ENCODE results near the gene GIT1. TPM values are rescaled to one million over a fixed set of nuclear protein-coding genes. Genes with fewer than 3 reads are reported as not detected.

Gene GIT1
- total RNA-seq, 3 donors from 2014 or later = 28.6 to 41.0 (median 37.2) TPM

DNA sequence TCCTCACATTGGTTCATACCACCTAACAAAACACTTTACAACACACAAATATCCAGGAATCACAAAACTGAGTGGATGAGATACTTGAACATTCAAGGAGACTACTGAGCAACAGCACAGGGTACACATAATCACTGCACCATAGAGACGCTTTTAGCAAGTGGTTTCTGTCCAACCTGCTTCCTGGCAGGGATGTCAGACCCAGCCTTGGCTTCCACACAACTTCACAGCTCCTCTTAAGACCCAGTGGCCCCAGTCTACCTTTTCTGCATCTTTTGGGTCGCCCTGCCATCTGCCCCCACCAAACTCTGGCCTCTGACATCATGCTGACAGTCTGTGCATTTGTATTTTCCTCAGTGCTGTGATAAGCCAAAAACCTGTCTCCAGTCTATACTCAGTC lies 39.2 kb upstream of the GIT1 start:
- no peak overlapping the region for H3K4me3 ChIP-seq
- H3K4me1 ChIP-seq (ENCODE audit: low read depth) = no peaks in the 10 kb centered on the region
- no peak for ATAC-seq
- H3K36me3 ChIP-seq (ENCODE audit: low read depth) = peaks cover 4% of the 10 kb centered on the region
- intact Hi-C loops (cut with DNase I, micrococcal nuclease) = no loop called here
- no peaks in the 10 kb centered on the region for H3K9me3 ChIP-seq
- TF ChIP-seq, protein P1, sequence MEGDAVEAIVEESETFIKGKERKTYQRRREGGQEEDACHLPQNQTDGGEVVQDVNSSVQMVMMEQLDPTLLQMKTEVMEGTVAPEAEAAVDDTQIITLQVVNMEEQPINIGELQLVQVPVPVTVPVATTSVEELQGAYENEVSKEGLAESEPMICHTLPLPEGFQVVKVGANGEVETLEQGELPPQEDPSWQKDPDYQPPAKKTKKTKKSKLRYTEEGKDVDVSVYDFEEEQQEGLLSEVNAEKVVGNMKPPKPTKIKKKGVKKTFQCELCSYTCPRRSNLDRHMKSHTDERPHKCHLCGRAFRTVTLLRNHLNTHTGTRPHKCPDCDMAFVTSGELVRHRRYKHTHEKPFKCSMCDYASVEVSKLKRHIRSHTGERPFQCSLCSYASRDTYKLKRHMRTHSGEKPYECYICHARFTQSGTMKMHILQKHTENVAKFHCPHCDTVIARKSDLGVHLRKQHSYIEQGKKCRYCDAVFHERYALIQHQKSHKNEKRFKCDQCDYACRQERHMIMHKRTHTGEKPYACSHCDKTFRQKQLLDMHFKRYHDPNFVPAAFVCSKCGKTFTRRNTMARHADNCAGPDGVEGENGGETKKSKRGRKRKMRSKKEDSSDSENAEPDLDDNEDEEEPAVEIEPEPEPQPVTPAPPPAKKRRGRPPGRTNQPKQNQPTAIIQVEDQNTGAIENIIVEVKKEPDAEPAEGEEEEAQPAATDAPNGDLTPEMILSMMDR (IDR thresholded peaks at IDR 0.05) = no peak
- DNase-seq = no peak

DNA sequence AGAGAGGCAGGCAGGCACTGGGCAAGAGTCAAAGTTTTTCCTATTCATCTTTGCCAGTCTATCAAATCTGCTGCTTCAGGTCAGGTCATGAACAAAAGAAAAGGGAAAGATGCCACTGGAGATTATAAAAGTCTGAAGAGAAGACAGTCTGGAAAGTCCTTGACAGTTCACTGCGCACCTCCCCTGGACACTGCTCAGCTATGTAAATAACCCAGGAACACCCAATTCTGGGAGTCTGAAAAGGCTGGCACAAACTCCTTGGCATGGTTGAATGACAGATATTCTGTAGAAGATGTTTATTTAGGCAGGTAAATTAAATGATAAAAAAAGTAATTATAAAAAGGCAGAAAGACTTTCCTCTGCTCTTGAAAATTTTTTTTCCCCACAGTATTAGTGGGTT lies 38.5 kb upstream of the GIT1 start:
- no peak for ATAC-seq
- no peak for DNase-seq
- Histone ChIP-seq H3K36me3 (ENCODE audit: low read depth) (peaks cover 4% of the 10 kb centered on the region), H3K9me3 (no peaks in the 10 kb centered on the region), H3K4me1 (ENCODE audit: low read depth) (peaks cover 2% of the 10 kb centered on the region), H3K4me3 (no peak overlapping the region)
- intact Hi-C loops (cut with DNase I, micrococcal nuclease) = no loop called here
- TF ChIP-seq, protein P1 (IDR thresholded peaks at IDR 0.05) = no peak

DNA sequence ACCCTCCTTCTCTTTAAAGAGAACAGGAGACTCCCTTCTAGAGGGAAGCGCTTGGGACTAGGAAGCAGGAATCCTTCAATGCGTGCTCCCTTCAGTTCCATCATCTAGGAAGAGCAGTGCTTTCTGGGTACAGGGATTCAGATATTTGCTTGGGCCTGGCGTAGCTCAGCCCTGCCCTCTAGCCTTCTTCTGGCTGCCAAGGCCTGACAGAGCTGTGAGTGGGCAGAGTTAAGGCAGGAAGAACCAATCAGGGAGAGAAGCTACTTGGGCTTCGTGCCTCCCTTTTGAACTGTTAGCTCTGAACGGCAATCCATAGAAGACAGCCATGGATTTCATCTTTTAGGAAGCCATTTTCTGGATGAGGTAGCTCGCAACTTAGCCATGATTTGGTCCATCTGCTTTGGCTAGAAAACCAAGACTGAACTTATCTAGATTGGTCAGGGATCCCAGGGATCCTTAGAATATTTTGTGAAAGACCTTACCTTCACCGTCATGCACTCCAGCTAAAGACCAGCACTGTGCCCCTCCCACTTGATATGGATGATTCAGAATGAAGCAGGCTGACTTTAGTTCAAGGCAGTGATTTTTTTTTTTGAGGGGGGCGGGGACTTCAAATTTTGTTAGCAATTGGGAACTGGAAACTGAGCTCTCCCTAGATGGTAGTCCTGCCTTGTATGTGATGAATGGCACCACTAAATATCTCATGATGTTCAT lies 35.7 kb upstream of the GIT1 start:
- Histone ChIP-seq H3K36me3 (ENCODE audit: low read depth) (no peaks in the 10 kb centered on the region), H3K9me3 (no peaks in the 10 kb centered on the region), H3K4me1 (ENCODE audit: low read depth) (peaks cover 8% of the 10 kb centered on the region), H3K4me3 (no peak overlapping the region)
- TF ChIP-seq, protein P1 (IDR thresholded peaks at IDR 0.05) = no peak
- no peak for DNase-seq
- peak; percentile 11 for ATAC-seq
- intact Hi-C loops (cut with DNase I, micrococcal nuclease) = no loop called here

DNA sequence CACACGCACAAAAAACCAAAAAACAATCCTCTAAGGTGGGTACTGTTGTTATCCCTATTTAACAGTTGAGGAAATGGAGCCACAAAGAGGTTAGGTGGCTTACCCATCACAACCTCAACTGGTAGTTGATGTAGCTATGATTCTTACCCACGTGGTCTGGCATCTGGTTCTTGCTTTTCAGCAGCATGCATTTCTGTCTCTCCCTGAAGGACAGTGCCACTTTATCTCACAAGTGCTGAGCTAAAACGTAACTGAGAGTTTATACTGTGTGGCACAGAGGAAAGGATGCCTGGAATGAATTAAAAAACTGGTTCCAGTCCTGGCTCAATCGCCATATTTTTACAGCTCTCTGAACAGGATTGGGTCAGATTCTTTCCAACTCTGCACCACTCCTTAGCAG lies 35.1 kb upstream of the GIT1 start:
- DNase-seq (no peak), ATAC-seq (no peak)
- Histone ChIP-seq H3K36me3 (ENCODE audit: low read depth) (no peaks in the 10 kb centered on the region), H3K4me3 (no peak overlapping the region), H3K9me3 (no peaks in the 10 kb centered on the region), H3K4me1 (ENCODE audit: low read depth) (peaks cover 8% of the 10 kb centered on the region)
- intact Hi-C loops (cut with DNase I, micrococcal nuclease) = no loop called here
- TF ChIP-seq, protein P1 (IDR thresholded peaks at IDR 0.05) = no peak

DNA sequence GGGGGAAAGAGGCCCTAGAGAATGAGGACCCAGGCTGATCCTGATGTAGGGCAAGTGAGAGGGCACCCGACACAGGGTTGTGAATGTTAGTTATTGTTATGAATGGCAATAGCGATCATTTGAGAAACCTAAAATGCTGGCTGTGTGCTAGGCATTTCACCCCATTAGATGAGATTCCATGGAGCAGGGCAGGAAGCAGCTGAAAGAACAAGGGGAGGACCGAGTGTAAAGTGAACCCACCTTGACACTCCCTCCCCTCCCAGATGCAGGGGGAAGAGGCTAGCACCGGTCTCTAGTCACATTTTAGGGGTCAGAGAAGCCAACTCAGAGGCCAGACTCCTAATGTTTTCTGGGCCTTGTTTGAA lies 33.8 kb upstream of the GIT1 start:
- intact Hi-C loops (cut with DNase I, micrococcal nuclease) = no loop called here
- no peaks in the 10 kb centered on the region for H3K36me3 ChIP-seq (ENCODE audit: low read depth)
- no peak overlapping the region for H3K4me3 ChIP-seq
- DNase-seq = no peak
- peaks cover 8% of the 10 kb centered on the region for H3K4me1 ChIP-seq (ENCODE audit: low read depth)
- ATAC-seq = no peak
- TF ChIP-seq, protein P1 (IDR thresholded peaks at IDR 0.05) = no peak
- no peaks in the 10 kb centered on the region for H3K9me3 ChIP-seq
